ENCODE measurements around the gene ARG2. TPM values are rescaled to one million over a fixed set of nuclear protein-coding genes. Genes with fewer than 3 reads are reported as not detected.

ARG2 gene
- total RNA-seq, 1 donor: 3.9 TPM

- TF ChIP-seq CTCF (IDR thresholded peaks at IDR 0.05; ENCODE audit: insufficient read depth, low read depth, low read length): peak; percentile 37
- H3K4me3 ChIP-seq (ENCODE audit: low read depth, low read length): peak within 1 kb of the TSS; percentile 91
- DNase-seq (ENCODE audit: low read depth): peak; percentile 76
Measured at GRCh38 chr14:67674480-67675218, 54.9 kb downstream of the ARG2 start, which contains the start of gene VTI1B. TSS of gene VTI1B (minus strand) at chr14:67674632. CDS start at chr14:67674489, 143 bp downstream.

DNA sequence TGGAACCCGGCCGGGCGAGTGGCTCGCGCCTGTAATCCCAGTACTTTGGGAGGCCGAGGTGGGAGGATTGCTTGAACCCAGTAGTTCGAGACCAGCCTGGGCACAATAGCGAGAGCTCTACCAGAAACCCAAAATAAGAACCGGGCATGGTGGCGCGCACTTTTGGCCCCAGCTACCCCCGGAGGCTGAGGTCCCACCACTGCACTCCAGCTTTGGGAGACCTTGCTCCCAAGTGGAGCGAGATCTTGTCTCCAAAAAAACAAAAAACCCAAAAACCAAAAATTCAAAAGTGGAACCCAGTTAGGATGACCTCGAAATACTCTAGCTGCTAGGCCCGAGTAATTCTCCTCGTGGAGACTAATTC is 55.5 kb downstream of the ARG2 start:
- H3K4me3 ChIP-seq (ENCODE audit: low read depth, low read length): peak overlapping the region; percentile 91
- no peak for DNase-seq (ENCODE audit: low read depth)
- no peak for TF ChIP-seq CTCF (IDR thresholded peaks at IDR 0.05; ENCODE audit: insufficient read depth, low read depth, low read length)

- H3K4me3 ChIP-seq (ENCODE audit: low read depth, low read length): no peak overlapping the region
- TF ChIP-seq CTCF (IDR thresholded peaks at IDR 0.05; ENCODE audit: insufficient read depth, low read depth, low read length): no peak
- no peak for DNase-seq (ENCODE audit: low read depth)
Measured at GRCh38 chr14:67679006-67679405, 59.3 kb downstream of the ARG2 start.

- no peak overlapping the region for H3K4me3 ChIP-seq (ENCODE audit: low read depth, low read length)
- no peak for TF ChIP-seq CTCF (IDR thresholded peaks at IDR 0.05; ENCODE audit: insufficient read depth, low read depth, low read length)
- DNase-seq (ENCODE audit: low read depth): peak; percentile 97
Measured at GRCh38 chr14:67680121-67680602, 60.4 kb downstream of the ARG2 start.

DNA sequence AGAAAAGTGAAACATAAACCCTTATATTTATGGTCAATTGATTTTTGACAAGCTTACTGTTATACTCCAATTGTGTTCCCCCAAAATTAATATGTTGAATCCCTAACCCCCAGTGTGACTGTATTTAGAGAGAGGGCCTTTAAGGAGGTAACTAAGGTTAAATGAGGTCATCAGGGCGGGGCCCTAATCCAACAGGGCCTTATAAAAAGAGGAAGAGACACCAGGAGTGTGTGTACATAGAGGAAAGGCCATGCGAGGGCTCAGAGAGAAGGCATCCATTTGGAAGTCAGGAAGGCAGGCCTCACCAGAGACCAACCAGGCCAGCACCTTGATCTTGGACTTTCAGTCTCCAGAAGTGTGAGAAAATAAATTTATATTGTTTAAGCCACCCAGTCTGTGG is 61.2 kb downstream of the ARG2 start:
- no peak for TF ChIP-seq CTCF (IDR thresholded peaks at IDR 0.05; ENCODE audit: insufficient read depth, low read depth, low read length)
- no peak for DNase-seq (ENCODE audit: low read depth)
- H3K4me3 ChIP-seq (ENCODE audit: low read depth, low read length): no peak overlapping the region

DNA sequence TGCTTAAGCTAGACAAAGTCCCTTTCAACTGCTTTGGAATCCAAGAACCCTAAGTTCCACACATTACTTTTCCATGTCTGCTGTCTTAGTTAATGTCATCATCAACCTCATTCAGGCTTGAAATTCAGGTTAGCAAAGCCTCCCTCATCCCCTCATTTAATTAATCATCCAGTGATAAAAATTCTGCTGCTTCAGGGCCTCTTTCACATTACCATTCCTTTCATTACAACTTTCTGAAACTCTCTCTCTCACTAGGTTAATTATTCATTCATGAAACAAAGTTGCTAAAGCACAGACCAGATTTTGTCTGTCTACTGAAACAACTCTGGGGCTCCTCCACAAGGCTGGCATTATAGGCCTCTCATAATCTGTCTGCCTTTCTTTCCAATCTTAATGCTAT is 64.1 kb downstream of the ARG2 start:
- TF ChIP-seq CTCF (IDR thresholded peaks at IDR 0.05; ENCODE audit: insufficient read depth, low read depth, low read length): no peak
- DNase-seq (ENCODE audit: low read depth): no peak
- no peak overlapping the region for H3K4me3 ChIP-seq (ENCODE audit: low read depth, low read length)

DNA sequence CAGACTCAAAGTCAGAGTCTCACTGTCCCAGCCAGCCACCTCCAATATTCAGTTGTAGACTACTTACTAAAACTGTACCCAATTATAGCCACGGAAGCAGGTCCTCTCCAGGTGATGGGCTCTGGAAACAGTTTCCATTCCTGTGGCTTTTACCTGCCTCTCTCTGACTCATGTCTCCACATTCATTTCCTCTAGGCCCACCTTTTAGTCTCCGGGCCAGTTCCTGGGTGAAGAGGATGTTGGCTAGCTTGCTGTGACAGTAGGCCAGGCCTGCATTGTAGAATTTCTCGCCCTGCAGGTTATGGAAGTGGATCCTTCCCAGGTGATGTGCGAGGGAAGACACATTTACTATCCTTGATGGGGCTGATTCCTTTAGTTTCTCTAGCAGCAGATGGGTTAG is 70.3 kb downstream of the ARG2 start:
- TF ChIP-seq CTCF (IDR thresholded peaks at IDR 0.05; ENCODE audit: insufficient read depth, low read depth, low read length): no peak
- no peak overlapping the region for H3K4me3 ChIP-seq (ENCODE audit: low read depth, low read length)
- DNase-seq (ENCODE audit: low read depth): no peak

All from fibroblast of villous mesenchyme (primary cell).